HTERT RPE-1 (cell line): Measurements from ENCODE around the gene AP5M1.
"Not testable (repeated sequence)": the region's sequence is repeated elsewhere in the genome, so short reads cannot be mapped to it uniquely, and the experiment has no call there.

ENCODE experiments used
- in situ Hi-C: fragments of 300-500 bp; cut with MboI; formaldehyde crosslinking; loops from 4 replicates; pipeline ENCODE4 v1.14.3; 2020; ENCODE audit warnings: low sequenced_read_pairs

The AP5M1 gene, protein sequence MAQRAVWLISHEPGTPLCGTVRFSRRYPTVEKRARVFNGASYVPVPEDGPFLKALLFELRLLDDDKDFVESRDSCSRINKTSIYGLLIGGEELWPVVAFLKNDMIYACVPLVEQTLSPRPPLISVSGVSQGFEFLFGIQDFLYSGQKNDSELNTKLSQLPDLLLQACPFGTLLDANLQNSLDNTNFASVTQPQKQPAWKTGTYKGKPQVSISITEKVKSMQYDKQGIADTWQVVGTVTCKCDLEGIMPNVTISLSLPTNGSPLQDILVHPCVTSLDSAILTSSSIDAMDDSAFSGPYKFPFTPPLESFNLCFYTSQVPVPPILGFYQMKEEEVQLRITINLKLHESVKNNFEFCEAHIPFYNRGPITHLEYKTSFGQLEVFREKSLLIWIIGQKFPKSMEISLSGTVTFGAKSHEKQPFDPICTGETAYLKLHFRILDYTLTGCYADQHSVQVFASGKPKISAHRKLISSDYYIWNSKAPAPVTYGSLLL

DNA sequence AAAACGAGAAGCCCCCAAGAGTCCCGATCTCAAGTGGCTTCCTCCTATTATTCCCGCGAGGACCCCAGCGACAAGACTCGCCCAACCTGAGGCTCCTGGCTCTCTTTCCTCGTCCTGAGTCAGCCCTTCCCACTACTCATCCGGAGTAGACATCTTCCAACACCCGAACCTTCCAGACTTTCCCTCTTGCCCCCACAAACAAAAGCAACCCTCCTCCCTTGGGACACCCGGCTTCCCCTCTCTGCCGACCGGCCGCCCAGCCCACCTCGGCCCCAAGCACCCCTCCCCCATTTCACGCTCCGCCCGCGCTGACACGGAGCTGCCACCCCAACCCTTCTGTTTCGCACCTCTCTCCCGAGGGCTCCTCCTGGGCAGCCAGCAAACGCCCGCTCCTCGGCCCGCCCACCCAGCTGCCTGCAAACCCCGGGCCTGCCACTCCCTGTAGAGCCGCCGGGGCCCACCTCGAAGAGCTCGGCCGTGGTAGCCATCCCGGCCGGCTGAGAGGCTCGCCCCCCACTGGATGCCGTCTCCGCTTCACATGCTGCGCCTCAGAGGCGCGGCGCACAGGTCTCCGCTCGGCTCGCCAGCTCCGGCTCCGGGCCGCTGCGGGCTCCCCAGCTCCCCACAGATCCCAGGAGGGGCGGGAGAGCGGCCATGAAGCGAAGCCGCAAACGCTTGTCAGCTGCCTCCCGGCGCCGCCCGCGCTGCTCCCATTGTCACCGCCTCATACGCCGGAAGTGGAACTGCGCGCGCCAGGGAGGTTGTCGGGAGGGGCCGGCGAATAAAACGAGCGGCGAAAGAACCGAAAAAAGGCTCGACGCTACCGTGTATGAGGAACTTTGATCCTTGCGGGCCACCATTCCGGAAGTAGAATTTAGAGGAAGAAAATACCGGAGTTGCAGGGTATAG is at the start of gene AP5M1, which contains the start of gene EXOC5:
Gene AP5M1, plus strand, starts transcription at position 811 of the 909 bp plus-strand sequence. CDS start 344 bp downstream, outside the sequence.
Gene EXOC5, minus strand, starts transcription at position 745 of the 909 bp plus-strand sequence. Its CDS starts 257 bp downstream, at position 488.
- in situ Hi-C loops, result no loop called here

DNA sequence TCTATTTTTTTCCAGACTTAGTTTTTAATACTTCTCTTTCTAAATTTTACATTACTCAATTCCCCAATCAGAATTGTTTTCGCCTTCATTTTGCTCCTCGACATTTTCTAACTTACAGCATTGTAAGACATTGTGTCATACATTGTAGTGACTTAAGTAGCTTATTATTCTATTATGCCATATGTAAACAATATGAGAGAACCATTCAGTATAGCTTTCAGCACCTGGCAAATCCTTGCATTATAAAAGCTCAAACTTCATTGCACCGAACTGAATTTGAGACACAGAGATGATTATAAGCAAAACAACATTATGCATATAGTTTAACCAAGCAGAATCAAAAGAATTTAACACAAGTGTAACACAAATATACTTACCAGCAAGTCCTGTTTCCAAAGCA is 46.8 kb upstream of the AP5M1 start:
- in situ Hi-C loops, result no loop called here

DNA sequence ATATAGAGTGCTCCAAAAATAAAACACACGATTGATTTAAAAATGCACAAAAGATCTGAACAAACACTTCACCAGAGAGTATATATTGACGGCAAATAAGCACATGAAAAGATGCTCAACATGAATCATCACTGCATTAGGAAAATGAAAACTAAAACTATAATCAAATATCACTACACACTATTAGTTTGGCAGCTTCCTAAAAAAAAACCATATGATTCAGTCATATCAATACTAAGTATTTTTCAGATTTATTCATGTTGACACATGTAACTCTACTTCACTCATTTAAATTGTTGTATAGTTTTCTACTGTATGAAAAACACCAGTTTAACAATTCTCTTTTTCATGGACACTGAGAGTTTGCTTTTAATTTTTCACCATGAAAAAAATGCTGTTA is 41.7 kb upstream of the AP5M1 start:
- in situ Hi-C loops, result no loop called here

DNA sequence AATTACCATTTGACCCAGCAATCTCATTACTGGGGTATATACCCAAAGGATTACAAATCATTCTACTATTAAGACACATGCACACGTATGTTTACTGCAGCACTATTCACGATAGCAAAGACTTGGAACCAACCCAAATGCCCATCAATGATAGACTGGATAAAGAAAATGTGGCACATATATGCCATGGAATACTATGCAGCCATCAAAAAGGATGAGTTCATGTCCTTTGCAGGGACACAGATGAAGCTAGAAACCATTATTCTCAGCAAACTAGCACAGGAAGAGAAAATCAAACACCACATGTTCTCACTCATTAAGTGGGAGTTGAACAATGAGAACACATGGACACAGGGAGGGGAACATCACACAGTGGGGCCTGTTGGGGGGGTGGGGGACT is 40.5 kb upstream of the AP5M1 start:
- in situ Hi-C loops, result not testable (repeated sequence)

DNA sequence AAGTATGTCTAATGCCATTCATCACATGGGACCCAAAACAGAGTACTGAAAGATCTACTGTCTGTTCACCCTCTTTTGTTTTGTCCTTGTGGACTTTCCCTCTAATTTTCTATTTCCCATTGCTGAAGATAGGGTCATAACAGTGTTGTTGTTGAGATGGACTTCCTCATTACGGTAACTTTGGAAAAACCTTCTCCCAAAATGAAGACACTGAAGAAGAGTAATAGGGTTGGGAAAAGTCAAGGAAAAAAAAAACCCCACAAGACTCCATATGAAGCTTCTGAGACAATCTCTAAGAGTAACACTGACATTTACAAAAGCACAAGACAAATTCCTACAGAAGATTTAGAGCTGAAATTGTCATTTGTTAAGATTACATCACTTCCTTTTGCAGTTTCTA is 36.8 kb upstream of the AP5M1 start:
- in situ Hi-C loops, result no loop called here

DNA sequence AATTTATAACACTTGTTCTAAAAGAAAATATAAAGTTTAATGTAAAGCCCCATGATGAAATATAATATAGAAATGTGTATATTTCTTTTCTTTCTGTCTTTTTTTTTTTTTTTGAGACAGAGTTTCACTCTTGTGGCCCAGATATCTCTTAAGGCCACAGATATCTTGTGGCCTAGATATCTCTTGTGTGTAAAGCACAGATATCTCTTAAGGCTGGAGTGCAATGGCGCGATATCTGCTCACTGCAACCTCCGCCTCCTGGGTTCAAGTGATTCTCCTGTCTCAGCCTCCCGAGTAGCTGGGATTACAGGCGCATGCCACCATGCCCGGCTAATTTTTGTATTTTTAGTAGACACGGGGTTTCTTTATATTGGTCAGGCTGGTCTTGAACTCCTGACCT is 28.7 kb upstream of the AP5M1 start:
- in situ Hi-C loops, result not testable (repeated sequence)

DNA sequence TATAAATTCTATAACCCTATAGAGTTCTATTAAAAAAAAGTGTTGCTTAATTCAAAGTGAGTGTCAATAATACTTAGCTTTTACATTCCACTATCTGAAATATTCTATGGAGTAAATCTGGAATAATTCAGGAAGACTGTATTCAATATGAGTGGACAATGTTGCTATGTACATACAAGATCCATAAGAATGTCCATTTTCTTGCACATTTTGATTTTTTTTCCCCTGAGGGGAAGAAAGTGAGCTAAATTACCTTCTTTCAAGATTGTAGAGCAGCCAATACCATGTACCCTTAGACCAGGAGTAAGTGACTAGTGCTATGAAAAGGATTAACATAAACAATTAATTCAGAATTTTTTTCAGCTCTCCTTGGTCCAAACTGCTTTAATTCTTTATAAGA is 25.5 kb upstream of the AP5M1 start:
- in situ Hi-C loops, result no loop called here

DNA sequence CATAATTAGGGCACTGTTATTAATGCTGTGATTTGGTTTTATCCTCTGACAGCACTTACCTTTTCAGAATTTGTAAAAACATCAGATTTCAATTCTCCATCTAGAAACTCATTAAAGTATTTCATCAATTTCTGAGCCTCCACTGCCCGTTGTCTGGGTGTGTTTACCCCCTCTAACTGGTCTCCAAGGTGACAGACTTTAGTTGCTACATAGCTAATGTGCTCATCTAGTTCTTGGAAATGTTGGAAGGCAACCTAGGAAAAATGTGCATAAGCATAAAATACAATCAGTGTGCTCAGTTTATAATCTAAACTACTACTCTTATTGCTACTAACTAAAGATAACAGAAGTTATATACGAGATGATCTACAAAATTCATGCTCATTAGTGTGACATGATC is 24.7 kb upstream of the AP5M1 start:
- in situ Hi-C loops, result no loop called here

DNA sequence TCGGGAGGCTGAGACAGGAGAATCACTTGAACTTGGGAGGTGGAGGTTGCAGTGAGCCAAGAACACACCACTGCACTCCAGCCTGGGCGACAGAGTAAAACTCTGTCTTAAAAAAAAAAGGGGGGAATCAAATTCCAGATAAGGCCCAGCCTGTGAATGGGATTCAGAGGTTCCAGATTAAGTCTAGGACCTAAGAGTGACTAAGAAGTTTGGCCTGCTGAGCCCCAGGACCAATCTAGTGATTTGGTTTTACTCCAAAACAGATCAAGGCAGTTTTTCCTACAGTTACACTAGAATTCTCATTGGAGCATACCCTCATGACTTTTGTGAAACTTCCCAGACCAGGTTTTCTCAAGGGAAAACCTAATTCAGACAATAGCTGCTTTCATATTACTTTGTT is 22.8 kb upstream of the AP5M1 start:
- in situ Hi-C loops, result no loop called here

DNA sequence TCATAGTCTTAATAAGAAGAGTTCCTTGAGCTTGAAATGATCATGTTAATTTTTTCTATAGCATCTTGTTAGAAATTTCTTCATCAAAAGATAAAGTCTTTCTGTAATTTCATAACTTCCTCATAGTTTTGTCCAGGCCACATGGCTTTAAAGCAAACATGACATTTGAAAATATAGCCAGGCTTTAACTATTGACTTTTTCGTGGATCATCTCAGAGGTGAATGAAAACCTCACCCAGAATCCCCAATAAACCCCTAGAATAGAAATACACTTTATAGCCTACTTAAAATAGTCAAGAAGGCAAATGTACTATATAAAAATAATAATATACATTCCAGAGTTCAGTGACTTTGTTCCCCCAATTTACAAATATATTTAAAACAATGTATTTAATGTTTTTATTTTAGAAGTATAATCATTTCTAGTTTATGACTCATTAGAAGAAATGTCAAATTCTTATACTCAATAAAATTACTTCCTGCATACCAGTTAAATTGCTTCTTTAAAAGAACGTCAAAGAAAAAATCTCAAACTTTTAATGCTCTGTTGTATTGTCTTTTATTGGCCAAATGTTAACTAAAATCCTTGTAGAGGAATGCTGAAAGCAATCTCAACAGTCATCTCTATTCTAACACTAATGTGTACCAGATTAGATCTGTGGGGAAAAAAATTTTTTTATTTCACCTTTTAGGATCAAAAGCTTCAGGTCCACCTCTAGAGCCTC is 21.7 kb upstream of the AP5M1 start:
- in situ Hi-C loops, result no loop called here

DNA sequence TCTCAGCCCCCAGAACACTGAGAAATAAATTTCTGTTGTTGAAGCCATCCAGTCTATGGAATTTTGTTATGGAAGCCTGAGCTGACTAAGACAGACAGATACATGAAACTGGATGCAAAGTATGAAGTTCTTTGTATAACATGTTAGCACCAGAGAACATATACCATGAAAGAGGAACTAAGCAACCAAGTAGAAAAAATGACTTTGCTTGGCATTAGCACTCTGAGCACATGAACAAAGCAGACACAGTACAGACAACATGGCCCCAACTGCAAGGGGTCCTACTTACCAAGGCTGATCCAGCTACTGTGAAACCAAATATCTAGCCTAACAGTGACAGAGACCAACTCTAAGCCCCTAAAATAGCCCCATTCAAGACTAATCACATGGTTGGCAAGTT is 13.9 kb upstream of the AP5M1 start:
- in situ Hi-C loops, result no loop called here

DNA sequence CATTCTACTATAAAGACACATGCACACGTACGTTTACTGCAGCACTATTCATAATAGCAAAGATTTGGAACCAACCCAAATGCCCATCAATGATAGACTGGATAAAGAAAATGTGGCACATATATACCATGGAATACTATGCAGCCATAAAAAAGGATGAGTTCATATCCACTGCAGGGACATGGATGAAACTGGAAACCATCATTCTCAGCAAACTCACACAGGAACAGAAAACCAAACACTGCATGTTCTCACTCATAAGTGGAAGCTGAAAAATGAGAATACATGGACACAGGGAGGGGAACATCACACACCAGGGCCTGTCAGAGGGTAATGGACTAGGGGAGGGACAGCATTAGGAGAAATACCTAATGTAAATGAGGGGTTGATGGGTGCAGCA is 10.6 kb upstream of the AP5M1 start:
- in situ Hi-C loops, result not testable (repeated sequence)

DNA sequence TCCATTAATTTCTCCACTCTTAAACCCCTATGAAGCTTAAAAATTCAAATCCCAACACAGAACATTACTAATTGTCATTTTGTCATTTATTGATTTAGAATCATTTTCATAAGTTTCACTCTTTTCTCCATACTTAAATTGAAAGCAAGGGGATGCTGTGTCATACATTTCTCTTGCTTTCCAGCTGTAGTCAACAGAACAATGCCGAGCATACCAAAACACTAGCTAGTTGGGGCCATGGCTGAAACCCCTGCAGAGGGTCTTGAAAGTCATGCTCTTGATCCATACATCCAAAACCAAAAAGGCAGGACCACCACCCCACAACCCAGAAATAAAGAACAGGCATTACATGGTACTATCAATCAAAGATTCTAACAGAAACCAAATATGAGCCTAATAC is 9.1 kb upstream of the AP5M1 start:
- in situ Hi-C loops, result no loop called here

DNA sequence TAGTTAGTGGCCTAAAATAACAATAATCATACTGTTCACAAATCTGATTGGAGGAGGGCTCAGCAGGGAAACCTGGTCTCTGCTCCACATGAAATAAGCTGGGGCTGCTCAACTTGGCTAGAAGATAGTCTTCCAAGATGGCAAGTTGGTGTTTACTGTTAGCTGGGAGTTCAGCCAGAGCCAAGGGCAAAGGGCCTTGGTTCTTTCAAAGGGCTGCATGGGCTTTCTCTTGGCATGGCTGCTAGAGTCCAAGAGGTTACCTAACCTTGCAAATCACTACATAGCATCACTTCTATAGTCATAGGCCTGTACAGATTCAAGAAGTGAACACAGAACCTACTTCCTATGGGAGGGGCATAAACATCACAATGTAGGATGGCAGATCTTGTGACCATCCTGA is 7.2 kb upstream of the AP5M1 start:
- in situ Hi-C loops, result no loop called here

DNA sequence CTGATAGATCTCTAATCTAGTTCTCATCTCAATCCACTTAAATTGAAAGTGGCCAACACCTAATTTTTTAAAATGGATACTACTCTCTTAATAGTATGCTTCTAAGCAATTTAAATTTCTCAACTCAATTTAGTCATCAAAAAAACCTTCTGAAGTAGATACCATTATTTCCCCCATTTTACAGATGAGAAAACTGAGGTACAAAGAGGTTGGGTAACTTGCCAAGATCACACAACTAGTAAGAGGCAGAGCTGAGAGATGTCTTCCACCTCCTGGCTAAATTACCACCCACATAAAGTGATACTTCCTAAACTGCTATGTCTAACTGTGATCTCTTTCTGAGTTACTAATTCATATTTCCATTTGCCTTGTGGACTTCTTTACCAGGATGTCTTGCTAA is 6.7 kb upstream of the AP5M1 start:
- in situ Hi-C loops, result no loop called here

DNA sequence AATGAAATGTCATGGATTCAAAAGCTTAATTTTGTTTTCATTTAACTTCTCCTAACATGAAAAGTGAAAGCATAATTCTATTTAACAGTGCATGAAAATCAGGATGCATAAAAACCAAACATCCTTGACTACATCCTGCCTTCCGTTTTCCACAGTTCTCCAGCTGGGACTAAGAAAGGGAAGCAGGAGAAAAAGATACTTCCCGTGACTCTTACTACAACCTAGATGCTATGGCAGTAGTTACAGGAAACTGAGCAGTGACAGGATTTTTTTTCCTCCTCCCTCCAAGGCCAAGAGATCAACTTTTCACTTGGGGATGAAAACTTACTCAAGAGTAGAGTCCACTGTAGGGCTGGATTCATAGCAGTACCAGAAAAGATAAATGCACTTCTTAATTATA is 2.7 kb upstream of the AP5M1 start:
- in situ Hi-C loops, result no loop called here

DNA sequence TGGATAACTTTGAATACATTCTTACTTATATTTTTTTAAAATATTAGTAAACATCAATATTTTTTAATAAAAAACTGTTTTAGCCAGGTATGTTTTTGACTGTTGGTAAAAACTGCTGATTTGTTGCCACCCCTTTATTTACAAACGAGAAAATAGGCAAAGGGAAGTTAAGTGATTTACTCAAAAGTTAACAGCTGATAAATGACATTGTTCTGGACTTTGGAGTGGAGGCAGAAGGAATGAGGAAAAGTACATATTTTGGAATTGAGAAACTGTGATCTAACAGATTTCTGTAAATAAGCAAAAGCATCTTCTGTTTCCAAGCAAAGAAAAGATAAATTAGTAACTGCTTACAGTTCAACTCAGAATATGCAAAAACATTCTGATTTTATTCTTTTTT is 4.5 kb downstream of the AP5M1 start:
- in situ Hi-C loops, result no loop called here

DNA sequence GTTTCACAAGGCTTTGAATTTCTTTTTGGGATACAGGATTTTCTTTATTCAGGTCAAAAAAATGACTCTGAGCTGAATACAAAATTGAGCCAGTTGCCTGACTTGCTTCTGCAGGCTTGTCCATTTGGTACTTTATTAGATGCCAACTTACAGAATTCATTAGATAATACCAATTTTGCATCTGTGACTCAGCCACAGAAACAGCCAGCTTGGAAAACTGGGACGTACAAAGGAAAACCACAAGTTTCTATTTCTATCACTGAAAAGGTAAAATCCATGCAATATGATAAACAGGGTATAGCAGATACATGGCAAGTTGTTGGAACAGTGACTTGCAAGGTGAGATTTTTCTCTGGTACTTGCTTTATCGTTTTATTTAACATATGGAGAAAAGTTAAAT is 5.8 kb downstream of the AP5M1 start:
- in situ Hi-C loops, result no loop called here

DNA sequence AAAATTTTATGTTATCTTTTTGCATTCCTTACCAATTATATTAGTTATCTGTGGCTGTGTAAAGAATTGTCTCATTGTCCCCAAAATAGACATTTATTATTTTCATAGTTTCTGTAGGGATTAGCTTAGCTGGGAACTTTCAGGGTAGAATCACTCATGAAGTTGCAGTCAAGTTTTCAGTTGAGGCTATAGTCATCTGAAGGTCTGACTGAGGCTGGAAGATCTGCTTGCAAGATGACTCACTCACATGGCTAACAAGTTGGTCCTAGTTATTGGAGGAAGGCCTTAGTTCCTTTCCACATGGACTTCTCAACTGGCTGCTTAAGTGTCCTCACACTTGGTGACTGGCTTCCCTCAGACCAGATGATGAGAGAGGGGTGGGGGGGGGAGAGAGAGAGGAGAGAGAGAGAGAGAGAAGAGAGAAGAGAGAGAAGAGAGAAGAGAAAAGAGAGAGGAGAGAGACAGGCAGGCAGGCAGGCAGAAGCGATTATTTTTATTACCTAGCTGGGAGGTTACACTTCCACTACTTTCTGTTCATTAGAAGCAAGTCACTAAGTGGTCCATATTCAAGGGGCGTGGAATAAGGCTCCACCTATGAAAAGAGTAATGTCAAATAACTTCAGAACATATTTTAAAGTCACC is 6.4 kb downstream of the AP5M1 start:
- in situ Hi-C loops, result no loop called here

DNA sequence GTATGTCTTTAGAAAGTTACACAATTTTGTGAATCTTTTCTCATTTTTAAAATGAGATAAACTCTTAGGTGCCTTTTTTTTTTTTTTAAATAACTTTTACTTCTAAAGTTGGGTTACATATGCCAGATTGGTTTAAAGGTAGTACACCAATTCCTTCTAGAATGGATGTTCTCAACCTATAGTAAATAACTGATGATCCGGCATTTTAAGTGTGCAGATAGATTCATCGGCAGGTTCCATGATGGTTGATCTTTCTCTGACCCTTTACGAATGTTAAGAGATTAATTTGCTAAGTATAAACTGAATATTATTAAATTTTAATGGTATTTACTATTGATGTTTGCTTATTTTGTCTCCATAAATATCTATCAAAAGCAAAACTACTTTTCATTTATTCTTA is 8.3 kb downstream of the AP5M1 start:
- in situ Hi-C loops, result no loop called here

DNA sequence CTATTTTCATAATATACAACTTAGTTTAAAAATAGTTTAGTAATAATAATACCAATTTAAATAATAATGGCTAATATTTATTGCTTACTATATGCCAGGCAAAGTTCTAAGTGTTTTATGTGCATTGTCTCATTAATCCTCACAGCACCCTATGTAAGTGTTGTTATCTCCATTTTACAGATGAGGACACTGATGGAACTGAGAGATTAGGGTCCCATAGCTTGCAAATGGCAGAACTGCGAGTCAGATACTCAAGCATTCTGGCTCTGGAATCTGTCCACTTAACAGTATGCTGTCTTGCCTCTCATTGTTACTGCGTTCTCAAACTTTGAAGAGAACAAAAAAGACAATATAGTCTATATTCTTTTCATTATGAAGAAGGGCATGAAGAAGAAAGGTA is 19.0 kb downstream of the AP5M1 start:
- in situ Hi-C loops, result no loop called here
